HepG2 (cell line): ENCODE measurements around the gene PLEKHD1. TPM values are rescaled to one million over a fixed set of nuclear protein-coding genes. Genes with fewer than 3 reads are reported as not detected.

Source experiments
- ATAC-seq: fragments of 200-7000 bp; cut with Tn5 transposase; 3 replicates; pipeline ENCODE4 v1.9.1; 2020; ENCODE audit warnings: mild to moderate bottlenecking, moderate library complexity
- BruUV-seq: library from RNA; stranded (reverse); fragments of 400-500 nt; replicated peaks from 2 replicates; lab custom pipeline; 2021; lab: Mats Ljungman, UMichigan
- CTCF ChIA-PET: fragments of 300-600 bp; formaldehyde crosslinking; extraction: SDS; loops from one replicate; lab custom pipeline; 2021; ENCODE audit warnings: low total read pairs, inconsistent platforms, low intra/inter-chr PET ratio; lab: Yijun Ruan, JAX
- POLR2A ChIA-PET: fragments of 350-600 bp; sonication (Branson Sonifier 250); formaldehyde crosslinking; loops from one replicate; lab custom pipeline; 2020; ENCODE audit warnings: antibody characterized with exemption, inconsistent platforms; lab: Yijun Ruan, JAX
- DNase-seq: peaks from one replicate; pipeline ENCODE4 v3.0.0-alpha.2; 2015; ENCODE audit warnings: low spot score
- FAIRE-seq: peaks from 3 replicates; lab custom pipeline; 2011; peaks lifted over from hg19 to GRCh38; lab: Jason Lieb, UNC
- H2AFZ ChIP-seq: one replicate; pipeline ENCODE4 v1.6.1; 2011; ENCODE audit warnings: low read length, inconsistent platforms
- H3K27ac ChIP-seq: fragments of 300-600 bp; 3 replicates; pipeline ENCODE4 v1.8.0; 2011; ENCODE audit warnings: mixed run types, mild to moderate bottlenecking, mixed read lengths, low read length, inconsistent platforms; ENCODE audit not compliant: insufficient read depth; ENCODE audit errors: extremely low read length
- H3K27me3 ChIP-seq, 2 experiments: fragments of 200-600 bp in 1 of 2; 2 replicates in 1 of 2; 3 replicates in 1 of 2; pipeline versions ENCODE4 v1.6.0 to v1.8.0; 2011; ENCODE audit warnings: low read length in 2 of 2, mild to moderate bottlenecking in 2 of 2, moderate library complexity in 2 of 2, inconsistent platforms in 1 of 2; ENCODE audit not compliant: insufficient read depth in 2 of 2, control insufficient read depth in 1 of 2
- H3K36me3 ChIP-seq, 2 experiments: fragments of 200-600 bp in 1 of 2; replicated peaks in 1 of 2; 2 replicates in 1 of 2; 3 replicates in 1 of 2; pipeline versions ENCODE4 v1.5.1 to v1.8.0; 2011; ENCODE audit warnings: low read length in 2 of 2, inconsistent platforms in 1 of 2; ENCODE audit not compliant: insufficient read depth in 2 of 2, control insufficient read depth in 1 of 2
- H3K4me1 ChIP-seq: 2 replicates; pipeline ENCODE4 v1.5.1; 2012; ENCODE audit warnings: low read length, inconsistent platforms; ENCODE audit not compliant: insufficient read depth
- H3K4me2 ChIP-seq: 2 replicates; pipeline ENCODE4 v1.6.0; 2011; ENCODE audit warnings: low read depth, low read length, inconsistent platforms
- H3K4me3 ChIP-seq, 3 experiments: fragments of 200-600 bp in 1 of 3; sonication (generic), shearing (Covaris generic) in 1 of 3; replicated peaks in 1 of 3; 2 replicates each; pipeline ENCODE4 v1.5.1; 2011 to 2016; ENCODE audit warnings: low read length in 3 of 3, inconsistent platforms in 2 of 3, low read depth in 2 of 3, mild to moderate bottlenecking in 2 of 3, control low read depth in 1 of 3, mixed read lengths in 1 of 3; ENCODE audit not compliant: insufficient read depth in 1 of 3
- H3K79me2 ChIP-seq: one replicate; pipeline ENCODE4 v1.6.1; 2011; ENCODE audit warnings: low read length, inconsistent platforms; ENCODE audit not compliant: insufficient read depth
- H3K9ac ChIP-seq: 2 replicates; pipeline ENCODE4 v1.6.0; 2011; ENCODE audit warnings: mild to moderate bottlenecking, low read depth, low read length, inconsistent platforms; ENCODE audit not compliant: insufficient read depth
- H3K9me3 ChIP-seq: 2 replicates; pipeline ENCODE4 v1.5.1; 2012; ENCODE audit warnings: mild to moderate bottlenecking, low read length
- H4K20me1 ChIP-seq: 2 replicates; pipeline ENCODE4 v1.6.0; 2011; ENCODE audit warnings: inconsistent platforms, mild to moderate bottlenecking, low read length, moderate library complexity; ENCODE audit not compliant: insufficient read depth
- GATA4 ChIP-seq: sonication (generic); IDR thresholded peaks from 2 replicates; pipeline ENCODE4 v1.6.1; 2016; ENCODE audit warnings: antibody characterized with exemption, low read depth, borderline replicate concordance
- HES4 ChIP-seq: sonication (generic); formaldehyde crosslinking; IDR thresholded peaks from 2 replicates; pipeline ENCODE4 v1.9.0; 2021; ENCODE audit warnings: mild to moderate bottlenecking, missing genetic modification reagents, borderline replicate concordance
- HMGXB4 ChIP-seq, 2 experiments: sonication (generic) in 1 of 2; formaldehyde crosslinking in 1 of 2; IDR thresholded peaks; 2 replicates each; pipeline versions ENCODE4 v1.4.0 to v1.6.1; 2018 to 2020; ENCODE audit warnings: missing genetic modification reagents in 2 of 2, borderline replicate concordance in 1 of 2, low read depth in 1 of 2, mild to moderate bottlenecking in 1 of 2, missing biosample characterization in 1 of 2
- MTF2 ChIP-seq: sonication (generic); formaldehyde crosslinking; IDR thresholded peaks from 2 replicates; pipeline ENCODE4 v1.5.0; 2020; ENCODE audit warnings: missing genetic modification reagents, borderline replicate concordance
- RNF2 ChIP-seq: fragments of 450-650 bp; conservative IDR thresholded peaks from 2 replicates; pipeline ENCODE4 v1.6.1; 2016; ENCODE audit warnings: low read depth
- ZBTB38 ChIP-seq: sonication (generic); formaldehyde crosslinking; IDR thresholded peaks from 2 replicates; pipeline ENCODE4 v1.5.1; 2020; ENCODE audit warnings: mild to moderate bottlenecking, missing genetic modification reagents
- ZNF101 ChIP-seq: sonication (generic); formaldehyde crosslinking; IDR thresholded peaks from 2 replicates; pipeline ENCODE4 v1.4.0; 2020; ENCODE audit warnings: mild to moderate bottlenecking, low read depth, missing genetic modification reagents, borderline replicate concordance
- ZNF556 ChIP-seq: sonication (generic); formaldehyde crosslinking; IDR thresholded peaks from 2 replicates; pipeline ENCODE4 v1.4.0; 2020; ENCODE audit warnings: mild to moderate bottlenecking, missing genetic modification reagents, borderline replicate concordance
- ZSCAN12 ChIP-seq: sonication (generic); formaldehyde crosslinking; IDR thresholded peaks from 2 replicates; pipeline ENCODE4 v1.9.0; 2021; ENCODE audit warnings: mild to moderate bottlenecking, missing genetic modification reagents
- in situ Hi-C: cut with HindIII; loops from 2 replicates; pipeline ENCODE4 v1.10.0; 2017; ENCODE audit warnings: low pct_unique_long_range_greater_than_20kb; ENCODE audit not compliant: extremely low pct_ligation_motif_present
- intact Hi-C: fragments of 100-400 bp; cut with micrococcal nuclease; formaldehyde crosslinking; loops from one replicate; pipeline ENCODE4 v1.10.0; 2022; ENCODE audit not compliant: unreplicated experiment
- polyA plus RNA-seq, 8 experiments: library from polyadenylated mRNA; depleted of rRNA in 3 of 8; stranded (reverse) in 7 of 8; unstranded in 1 of 8; fragments of >200 nt; fragmentation: Illumina TruSeq in 4 of 8; extraction: Trizol in 4 of 8; gene quantifications; 2 replicates each; pipeline versions ENCODE4 v1.2.1 to v1.2.3, GENCODE V29; 2011 to 2016; ENCODE audit warnings: low read depth in 4 of 8, missing spikeins in 1 of 8, mixed read lengths in 1 of 8; ENCODE audit not compliant: insufficient read depth in 1 of 8
- total RNA-seq, 5 experiments: library from RNA; depleted of rRNA; stranded (reverse); fragments of >200 nt; fragmentation: Illumina TruSeq; extraction: Trizol; gene quantifications; 2 replicates each; pipeline ENCODE4 v1.2.3, GENCODE V29; 2016; ENCODE audit warnings: low read depth in 1 of 5
- TF ChIP-seq, protein P1 (sequence below): IDR thresholded peaks from 2 replicates; pipeline ENCODE4 v1.6.1; 2018; ENCODE audit warnings: missing genetic modification reagents
- TF ChIP-seq, protein P2 (sequence below): sonication (generic); formaldehyde crosslinking; IDR thresholded peaks from 2 replicates; pipeline ENCODE4 v1.5.1; 2020; ENCODE audit warnings: missing genetic modification reagents, mild to moderate bottlenecking, borderline replicate concordance
- TF ChIP-seq, protein P3 (sequence below): sonication (generic); formaldehyde crosslinking; IDR thresholded peaks from 2 replicates; pipeline ENCODE4 v1.4.0; 2020; ENCODE audit warnings: mild to moderate bottlenecking, missing genetic modification reagents

Gene PLEKHD1
- total and polyA plus RNA-seq, 2 of the 13 experiments (the other 11 are each of a cell fraction or from before 2014, with no cell fraction given): 0.01 TPM; not detected in 1

- H3K9me3 ChIP-seq: no peaks in the 10 kb centered on the region
- H3K4me1 ChIP-seq: no peaks in the 10 kb centered on the region; the same call in 1 of the 2 replicates
- BruUV-seq: no TSS peak
- H3K9ac ChIP-seq: no peak overlapping the region
- no peak for ATAC-seq
- no peak overlapping the region for H3K4me3 ChIP-seq
- H4K20me1 ChIP-seq: no peaks in the 10 kb centered on the region
- ChIA-PET CTCF (no interaction called here), POLR2A (no interaction called here)
- no peaks in the 10 kb centered on the region for H3K79me2 ChIP-seq
- intact Hi-C loops: no loop called here
- in situ Hi-C loops: no loop called here
- H3K4me2 ChIP-seq: no peak overlapping the region
- no peak for FAIRE-seq
- H3K27me3 ChIP-seq: peaks cover 5 to 45% of the 10 kb centered on the region in 2 experiments
- no peak for DNase-seq
- H3K36me3 ChIP-seq: no peaks in the 10 kb centered on the region
- H3K27ac ChIP-seq: no peak overlapping the region
- H2AFZ ChIP-seq: no peak overlapping the region
- no peak for TF ChIP-seq MTF2 (CRISPR knock-in tag)
- TF ChIP-seq, protein P1, sequence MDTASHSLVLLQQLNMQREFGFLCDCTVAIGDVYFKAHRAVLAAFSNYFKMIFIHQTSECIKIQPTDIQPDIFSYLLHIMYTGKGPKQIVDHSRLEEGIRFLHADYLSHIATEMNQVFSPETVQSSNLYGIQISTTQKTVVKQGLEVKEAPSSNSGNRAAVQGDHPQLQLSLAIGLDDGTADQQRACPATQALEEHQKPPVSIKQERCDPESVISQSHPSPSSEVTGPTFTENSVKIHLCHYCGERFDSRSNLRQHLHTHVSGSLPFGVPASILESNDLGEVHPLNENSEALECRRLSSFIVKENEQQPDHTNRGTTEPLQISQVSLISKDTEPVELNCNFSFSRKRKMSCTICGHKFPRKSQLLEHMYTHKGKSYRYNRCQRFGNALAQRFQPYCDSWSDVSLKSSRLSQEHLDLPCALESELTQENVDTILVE (CRISPR knock-in tag): no peak
- no peak for TF ChIP-seq GATA4
- no peak for TF ChIP-seq ZNF556 (CRISPR knock-in tag)
- TF ChIP-seq HES4 (CRISPR knock-in tag): no peak
- TF ChIP-seq, protein P2, sequence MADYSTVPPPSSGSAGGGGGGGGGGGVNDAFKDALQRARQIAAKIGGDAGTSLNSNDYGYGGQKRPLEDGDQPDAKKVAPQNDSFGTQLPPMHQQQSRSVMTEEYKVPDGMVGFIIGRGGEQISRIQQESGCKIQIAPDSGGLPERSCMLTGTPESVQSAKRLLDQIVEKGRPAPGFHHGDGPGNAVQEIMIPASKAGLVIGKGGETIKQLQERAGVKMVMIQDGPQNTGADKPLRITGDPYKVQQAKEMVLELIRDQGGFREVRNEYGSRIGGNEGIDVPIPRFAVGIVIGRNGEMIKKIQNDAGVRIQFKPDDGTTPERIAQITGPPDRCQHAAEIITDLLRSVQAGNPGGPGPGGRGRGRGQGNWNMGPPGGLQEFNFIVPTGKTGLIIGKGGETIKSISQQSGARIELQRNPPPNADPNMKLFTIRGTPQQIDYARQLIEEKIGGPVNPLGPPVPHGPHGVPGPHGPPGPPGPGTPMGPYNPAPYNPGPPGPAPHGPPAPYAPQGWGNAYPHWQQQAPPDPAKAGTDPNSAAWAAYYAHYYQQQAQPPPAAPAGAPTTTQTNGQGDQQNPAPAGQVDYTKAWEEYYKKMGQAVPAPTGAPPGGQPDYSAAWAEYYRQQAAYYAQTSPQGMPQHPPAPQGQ (CRISPR knock-in tag): no peak
- TF ChIP-seq, protein P3, sequence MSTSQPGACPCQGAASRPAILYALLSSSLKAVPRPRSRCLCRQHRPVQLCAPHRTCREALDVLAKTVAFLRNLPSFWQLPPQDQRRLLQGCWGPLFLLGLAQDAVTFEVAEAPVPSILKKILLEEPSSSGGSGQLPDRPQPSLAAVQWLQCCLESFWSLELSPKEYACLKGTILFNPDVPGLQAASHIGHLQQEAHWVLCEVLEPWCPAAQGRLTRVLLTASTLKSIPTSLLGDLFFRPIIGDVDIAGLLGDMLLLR (CRISPR knock-in tag): no peak
- no peak for TF ChIP-seq ZBTB38
- TF ChIP-seq HMGXB4 (CRISPR knock-in tag; IDR thresholded peaks at IDR 0.05; ENCODE audit: borderline replicate concordance in 1 of 2, low read depth in 1 of 2): no peak
- no peak for TF ChIP-seq ZNF101 (CRISPR knock-in tag)
- TF ChIP-seq RNF2: no peak
- no peak for TF ChIP-seq ZSCAN12
Observed at GRCh38 chr14:69489495-69489894, 5.0 kb downstream of the PLEKHD1 start.
